ENCODE results near the gene CRTAC1.
A peak's percentile ranks its signal among the peaks of the same experiment; 100 is the strongest.

DNA sequence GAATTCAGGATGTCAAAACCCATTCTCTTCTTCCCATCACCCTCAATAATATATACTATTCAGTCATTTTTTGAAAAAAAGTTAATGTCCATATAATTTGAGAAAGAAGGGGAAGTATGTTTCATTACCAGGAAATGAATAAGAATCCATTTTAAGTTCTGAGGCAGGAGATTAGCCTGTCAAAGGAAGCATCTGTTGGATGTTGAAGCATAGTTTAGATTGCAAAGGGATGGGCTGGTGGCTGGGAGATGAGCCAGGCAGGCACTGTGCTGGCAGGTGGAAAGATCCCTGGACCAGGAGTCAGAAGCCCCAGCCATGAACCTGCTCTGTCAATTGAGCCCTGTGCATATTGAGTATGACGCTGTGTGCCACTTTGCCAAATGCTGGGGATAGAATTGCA is 48.4 kb upstream of the CRTAC1 start:
- TF ChIP-seq, protein P1, sequence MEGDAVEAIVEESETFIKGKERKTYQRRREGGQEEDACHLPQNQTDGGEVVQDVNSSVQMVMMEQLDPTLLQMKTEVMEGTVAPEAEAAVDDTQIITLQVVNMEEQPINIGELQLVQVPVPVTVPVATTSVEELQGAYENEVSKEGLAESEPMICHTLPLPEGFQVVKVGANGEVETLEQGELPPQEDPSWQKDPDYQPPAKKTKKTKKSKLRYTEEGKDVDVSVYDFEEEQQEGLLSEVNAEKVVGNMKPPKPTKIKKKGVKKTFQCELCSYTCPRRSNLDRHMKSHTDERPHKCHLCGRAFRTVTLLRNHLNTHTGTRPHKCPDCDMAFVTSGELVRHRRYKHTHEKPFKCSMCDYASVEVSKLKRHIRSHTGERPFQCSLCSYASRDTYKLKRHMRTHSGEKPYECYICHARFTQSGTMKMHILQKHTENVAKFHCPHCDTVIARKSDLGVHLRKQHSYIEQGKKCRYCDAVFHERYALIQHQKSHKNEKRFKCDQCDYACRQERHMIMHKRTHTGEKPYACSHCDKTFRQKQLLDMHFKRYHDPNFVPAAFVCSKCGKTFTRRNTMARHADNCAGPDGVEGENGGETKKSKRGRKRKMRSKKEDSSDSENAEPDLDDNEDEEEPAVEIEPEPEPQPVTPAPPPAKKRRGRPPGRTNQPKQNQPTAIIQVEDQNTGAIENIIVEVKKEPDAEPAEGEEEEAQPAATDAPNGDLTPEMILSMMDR (IDR thresholded peaks at IDR 0.05; ENCODE audit: extremely low read depth in 1 of 2, insufficient read depth in 1 of 2, low read depth in 1 of 2, low read length in 2 of 2), result no peak
- TF ChIP-seq POLR2A (IDR thresholded peaks at IDR 0.05; ENCODE audit: low read depth, low read length) (no peak), EZH2 (IDR thresholded peaks at IDR 0.05; ENCODE audit: borderline replicate concordance, low read depth, low read length, severe bottlenecking) (no peak), FOS (IDR thresholded peaks at IDR 0.05; ENCODE audit: borderline replicate concordance, insufficient read depth, low read length) (peak; percentile 54), POLR2AphosphoS5 (IDR thresholded peaks at IDR 0.05; ENCODE audit: insufficient read depth, low read depth, low read length) (no peak), JUN (IDR thresholded peaks at IDR 0.05; ENCODE audit: borderline replicate concordance, insufficient read depth, insufficient read length, low read depth) (no peak), MYC (IDR thresholded peaks at IDR 0.05; ENCODE audit: low read depth, low read length) (no peak)
